OCI-LY1 (cell line): ENCODE data around the gene USP5.
"Not testable (repeated sequence)": the region's sequence is repeated elsewhere in the genome, so short reads cannot be mapped to it uniquely, and the experiment has no call there.

Experiments
- EZH2 ChIP-seq: fragments of 200-600 bp; sonication (generic), shearing (Covaris generic); IDR thresholded peaks from 2 replicates; pipeline ENCODE4 v1.8.0; 2017; ENCODE audit warnings: borderline replicate concordance, mixed run types, mild to moderate bottlenecking, antibody characterized with exemption, low read length, moderate library complexity, mixed read lengths
- TF ChIP-seq, protein P1 (sequence below): fragments of 200-600 bp; sonication (generic), shearing (Covaris generic); IDR thresholded peaks from 2 replicates; pipeline ENCODE4 v1.5.1; 2017; ENCODE audit warnings: mild to moderate bottlenecking, antibody characterized with exemption, low read length, moderate library complexity, mixed read lengths

GRCh38 chr12:6879824-6880223 is 27.9 kb downstream of the USP5 start:
- not testable (repeated sequence) for TF ChIP-seq EZH2
- TF ChIP-seq, protein P1, sequence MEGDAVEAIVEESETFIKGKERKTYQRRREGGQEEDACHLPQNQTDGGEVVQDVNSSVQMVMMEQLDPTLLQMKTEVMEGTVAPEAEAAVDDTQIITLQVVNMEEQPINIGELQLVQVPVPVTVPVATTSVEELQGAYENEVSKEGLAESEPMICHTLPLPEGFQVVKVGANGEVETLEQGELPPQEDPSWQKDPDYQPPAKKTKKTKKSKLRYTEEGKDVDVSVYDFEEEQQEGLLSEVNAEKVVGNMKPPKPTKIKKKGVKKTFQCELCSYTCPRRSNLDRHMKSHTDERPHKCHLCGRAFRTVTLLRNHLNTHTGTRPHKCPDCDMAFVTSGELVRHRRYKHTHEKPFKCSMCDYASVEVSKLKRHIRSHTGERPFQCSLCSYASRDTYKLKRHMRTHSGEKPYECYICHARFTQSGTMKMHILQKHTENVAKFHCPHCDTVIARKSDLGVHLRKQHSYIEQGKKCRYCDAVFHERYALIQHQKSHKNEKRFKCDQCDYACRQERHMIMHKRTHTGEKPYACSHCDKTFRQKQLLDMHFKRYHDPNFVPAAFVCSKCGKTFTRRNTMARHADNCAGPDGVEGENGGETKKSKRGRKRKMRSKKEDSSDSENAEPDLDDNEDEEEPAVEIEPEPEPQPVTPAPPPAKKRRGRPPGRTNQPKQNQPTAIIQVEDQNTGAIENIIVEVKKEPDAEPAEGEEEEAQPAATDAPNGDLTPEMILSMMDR = not testable (repeated sequence)
